HEK293 (cell line): Measurements from ENCODE around the gene CHST5.

Source experiments
- CTCF ChIA-PET: fragments of 350-600 bp; formaldehyde crosslinking; extraction: SDS; loops from one replicate; lab custom pipeline; 2021; ENCODE audit warnings: antibody characterized with exemption; lab: Yijun Ruan, JAX
- POLR2A ChIA-PET: fragments of 300-600 bp; formaldehyde crosslinking; extraction: SDS; loops from one replicate; lab custom pipeline; 2020; ENCODE audit warnings: antibody characterized with exemption, inconsistent platforms; lab: Yijun Ruan, JAX
- H3K27ac ChIP-seq: fragments of 200-500 bp; sonication (Bioruptor generic); 2 replicates; pipeline ENCODE4 v1.5.1; 2014; ENCODE audit warnings: low read depth, low read length, control low read depth, inconsistent platforms; ENCODE audit errors: extremely low read depth
- H3K36me3 ChIP-seq, 2 experiments: fragments of 200-500 bp in 1 of 2; sonication (Bioruptor generic) in 1 of 2; 1 replicate in 1 of 2; 2 replicates in 1 of 2; pipeline ENCODE4 v1.5.1; 2014 to 2017; ENCODE audit warnings: inconsistent platforms in 2 of 2, low read length in 2 of 2; ENCODE audit not compliant: control insufficient read depth in 2 of 2, insufficient read depth in 1 of 2
- H3K4me1 ChIP-seq: fragments of 200-500 bp; sonication (Bioruptor generic); 2 replicates; pipeline ENCODE4 v1.5.1; 2014; ENCODE audit warnings: mild to moderate bottlenecking, low read length, inconsistent platforms; ENCODE audit not compliant: control insufficient read depth, insufficient read depth
- H3K4me3 ChIP-seq: 2 replicates; pipeline ENCODE4 v1.5.1; 2011; ENCODE audit warnings: low read depth, mild to moderate bottlenecking, control low read depth, low read length, moderate library complexity
- H3K9me3 ChIP-seq: fragments of 200-500 bp; sonication (Bioruptor generic); 2 replicates; pipeline ENCODE4 v1.5.1; 2014; ENCODE audit warnings: low read depth, low read length, inconsistent platforms; ENCODE audit not compliant: control insufficient read depth, insufficient read depth
- SCRT2 ChIP-seq: fragments of 450-650 bp; formaldehyde crosslinking; IDR thresholded peaks from 2 replicates; pipeline ENCODE4 v1.5.1; 2016; ENCODE audit warnings: missing biosample characterization, missing genetic modification characterization
- ZBTB17 ChIP-seq: fragments of 450-650 bp; formaldehyde crosslinking; IDR thresholded peaks from 2 replicates; pipeline ENCODE4 v1.5.1; 2016; ENCODE audit warnings: missing biosample characterization, missing genetic modification characterization
- ZBTB8A ChIP-seq: fragments of 450-650 bp; formaldehyde crosslinking; IDR thresholded peaks from 2 replicates; pipeline ENCODE4 v1.5.1; 2016; ENCODE audit warnings: missing biosample characterization, missing genetic modification characterization
- ZNF335 ChIP-seq: fragments of 450-650 bp; formaldehyde crosslinking; conservative IDR thresholded peaks from 2 replicates; pipeline ENCODE4 v1.5.1; 2016; ENCODE audit warnings: missing biosample characterization, missing genetic modification characterization
- ZNF404 ChIP-seq: fragments of 450-650 bp; formaldehyde crosslinking; IDR thresholded peaks from 2 replicates; pipeline ENCODE4 v1.5.1; 2017; ENCODE audit warnings: missing biosample characterization, missing genetic modification characterization
- ZNF473 ChIP-seq: fragments of 450-650 bp; formaldehyde crosslinking; IDR thresholded peaks from 2 replicates; pipeline ENCODE4 v1.5.1; 2017; ENCODE audit warnings: missing biosample characterization, missing genetic modification characterization
- TF ChIP-seq, protein P1 (sequence below): fragments of 450-650 bp; formaldehyde crosslinking; IDR thresholded peaks from 2 replicates; pipeline ENCODE4 v1.5.1; 2017; ENCODE audit warnings: missing biosample characterization, mild to moderate bottlenecking, missing genetic modification characterization, moderate library complexity
- TF ChIP-seq, protein P2 (sequence below): fragments of 450-650 bp; formaldehyde crosslinking; IDR thresholded peaks from 2 replicates; pipeline ENCODE4 v1.5.1; 2017; ENCODE audit warnings: missing biosample characterization, missing genetic modification characterization
- TF ChIP-seq, protein P3 (sequence below): fragments of 450-650 bp; formaldehyde crosslinking; IDR thresholded peaks from 2 replicates; pipeline ENCODE4 v1.5.1; 2016; ENCODE audit warnings: missing biosample characterization, missing genetic modification characterization
- TF ChIP-seq, protein P4 (sequence below): fragments of 450-650 bp; formaldehyde crosslinking; IDR thresholded peaks from 2 replicates; pipeline ENCODE4 v1.5.1; 2017; ENCODE audit warnings: missing biosample characterization, missing genetic modification characterization
- TF ChIP-seq, protein P5 (sequence below): fragments of 450-650 bp; formaldehyde crosslinking; IDR thresholded peaks from 2 replicates; pipeline ENCODE4 v1.5.1; 2016; ENCODE audit warnings: missing biosample characterization, missing genetic modification characterization

Gene CHST5

DNA sequence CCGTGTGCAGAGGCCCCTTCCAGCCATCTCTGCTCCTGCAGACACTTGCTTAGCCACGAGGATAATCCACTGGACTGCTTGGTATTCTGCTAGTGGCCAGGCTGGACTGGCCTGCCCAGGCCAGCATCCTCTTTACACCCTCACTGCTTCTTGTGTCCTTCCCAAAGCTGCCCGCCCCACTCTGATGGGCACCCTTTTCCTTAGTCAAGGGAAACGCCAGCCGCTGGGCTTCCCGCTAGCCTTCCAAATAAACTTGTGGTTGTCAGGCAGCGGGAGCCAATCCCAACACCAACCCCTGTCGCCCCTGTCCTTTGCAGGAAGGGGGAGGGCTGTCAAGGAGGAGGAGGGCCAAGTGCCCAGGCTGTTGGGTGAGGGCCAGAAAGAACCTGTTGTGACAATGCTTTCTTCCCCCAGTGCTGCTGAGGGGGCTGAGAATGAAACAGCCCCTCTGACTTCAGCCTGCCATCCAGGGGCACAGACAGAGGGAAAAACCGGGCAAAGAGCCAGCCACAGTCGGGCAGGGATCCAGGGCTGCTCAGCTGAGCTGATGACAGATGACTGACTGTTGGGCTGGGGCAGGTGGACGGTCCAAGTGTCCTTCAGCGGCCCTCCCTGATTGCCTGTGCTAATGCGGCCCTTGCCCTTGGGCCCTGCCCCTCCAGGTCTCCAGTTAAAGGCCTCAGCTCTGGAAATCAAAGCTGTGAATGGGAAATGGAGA is 37.1 kb downstream of the CHST5 start (continued):
- TF ChIP-seq, protein P1, sequence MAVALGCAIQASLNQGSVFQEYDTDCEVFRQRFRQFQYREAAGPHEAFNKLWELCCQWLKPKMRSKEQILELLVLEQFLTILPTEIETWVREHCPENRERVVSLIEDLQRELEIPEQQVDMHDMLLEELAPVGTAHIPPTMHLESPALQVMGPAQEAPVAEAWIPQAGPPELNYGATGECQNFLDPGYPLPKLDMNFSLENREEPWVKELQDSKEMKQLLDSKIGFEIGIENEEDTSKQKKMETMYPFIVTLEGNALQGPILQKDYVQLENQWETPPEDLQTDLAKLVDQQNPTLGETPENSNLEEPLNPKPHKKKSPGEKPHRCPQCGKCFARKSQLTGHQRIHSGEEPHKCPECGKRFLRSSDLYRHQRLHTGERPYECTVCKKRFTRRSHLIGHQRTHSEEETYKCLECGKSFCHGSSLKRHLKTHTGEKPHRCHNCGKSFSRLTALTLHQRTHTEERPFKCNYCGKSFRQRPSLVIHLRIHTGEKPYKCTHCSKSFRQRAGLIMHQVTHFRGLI (tag by site-specific recombination): peak; percentile 78
- TF ChIP-seq ZBTB17 (tag by site-specific recombination): peak; percentile 56; the same call in 1 of the 2 replicates
- 0 out of 2 replicates have a peak, but pooled peaks have one; percentile 36 for TF ChIP-seq ZNF335
- peak; percentile 81 for TF ChIP-seq SCRT2 (tag by site-specific recombination)
- TF ChIP-seq, protein P2, sequence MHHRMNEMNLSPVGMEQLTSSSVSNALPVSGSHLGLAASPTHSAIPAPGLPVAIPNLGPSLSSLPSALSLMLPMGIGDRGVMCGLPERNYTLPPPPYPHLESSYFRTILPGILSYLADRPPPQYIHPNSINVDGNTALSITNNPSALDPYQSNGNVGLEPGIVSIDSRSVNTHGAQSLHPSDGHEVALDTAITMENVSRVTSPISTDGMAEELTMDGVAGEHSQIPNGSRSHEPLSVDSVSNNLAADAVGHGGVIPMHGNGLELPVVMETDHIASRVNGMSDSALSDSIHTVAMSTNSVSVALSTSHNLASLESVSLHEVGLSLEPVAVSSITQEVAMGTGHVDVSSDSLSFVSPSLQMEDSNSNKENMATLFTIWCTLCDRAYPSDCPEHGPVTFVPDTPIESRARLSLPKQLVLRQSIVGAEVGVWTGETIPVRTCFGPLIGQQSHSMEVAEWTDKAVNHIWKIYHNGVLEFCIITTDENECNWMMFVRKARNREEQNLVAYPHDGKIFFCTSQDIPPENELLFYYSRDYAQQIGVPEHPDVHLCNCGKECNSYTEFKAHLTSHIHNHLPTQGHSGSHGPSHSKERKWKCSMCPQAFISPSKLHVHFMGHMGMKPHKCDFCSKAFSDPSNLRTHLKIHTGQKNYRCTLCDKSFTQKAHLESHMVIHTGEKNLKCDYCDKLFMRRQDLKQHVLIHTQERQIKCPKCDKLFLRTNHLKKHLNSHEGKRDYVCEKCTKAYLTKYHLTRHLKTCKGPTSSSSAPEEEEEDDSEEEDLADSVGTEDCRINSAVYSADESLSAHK (tag by site-specific recombination): 0 out of 2 replicates have a peak, but pooled peaks have one; percentile 21
- peak; percentile 88 for TF ChIP-seq ZBTB8A
- TF ChIP-seq, protein P3, sequence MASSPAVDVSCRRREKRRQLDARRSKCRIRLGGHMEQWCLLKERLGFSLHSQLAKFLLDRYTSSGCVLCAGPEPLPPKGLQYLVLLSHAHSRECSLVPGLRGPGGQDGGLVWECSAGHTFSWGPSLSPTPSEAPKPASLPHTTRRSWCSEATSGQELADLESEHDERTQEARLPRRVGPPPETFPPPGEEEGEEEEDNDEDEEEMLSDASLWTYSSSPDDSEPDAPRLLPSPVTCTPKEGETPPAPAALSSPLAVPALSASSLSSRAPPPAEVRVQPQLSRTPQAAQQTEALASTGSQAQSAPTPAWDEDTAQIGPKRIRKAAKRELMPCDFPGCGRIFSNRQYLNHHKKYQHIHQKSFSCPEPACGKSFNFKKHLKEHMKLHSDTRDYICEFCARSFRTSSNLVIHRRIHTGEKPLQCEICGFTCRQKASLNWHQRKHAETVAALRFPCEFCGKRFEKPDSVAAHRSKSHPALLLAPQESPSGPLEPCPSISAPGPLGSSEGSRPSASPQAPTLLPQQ: peak; percentile 57; the same call in 1 of the 2 replicates

DNA sequence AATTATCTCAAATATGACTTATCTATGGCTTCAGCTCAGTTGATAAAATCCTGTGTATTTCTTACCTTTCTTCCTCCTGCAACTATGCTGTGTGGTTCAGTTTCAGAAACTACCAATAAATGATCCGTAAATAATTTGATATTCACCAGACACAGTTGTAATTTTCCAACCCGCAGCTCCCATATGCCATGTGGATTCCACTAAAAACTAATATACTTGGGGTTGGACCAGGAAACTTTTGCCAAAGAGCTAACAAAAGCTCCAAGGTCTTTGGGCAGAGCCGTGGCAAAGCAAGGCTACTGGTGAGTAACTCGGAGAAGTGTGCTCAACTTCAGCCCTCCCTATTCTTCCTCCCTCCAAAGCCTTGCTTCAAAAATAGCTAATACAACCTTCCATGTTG is 38.4 kb downstream of the CHST5 start:
- H3K4me3 ChIP-seq: no peak overlapping the region
- H3K27ac ChIP-seq: no peak overlapping the region
- H3K4me1 ChIP-seq: peaks cover 13% of the 10 kb centered on the region
- H3K36me3 ChIP-seq: no peaks in the 10 kb centered on the region
- TF ChIP-seq, protein P2 (tag by site-specific recombination): peak; percentile 37; the same call in 1 of the 2 replicates
- TF ChIP-seq, protein P4, sequence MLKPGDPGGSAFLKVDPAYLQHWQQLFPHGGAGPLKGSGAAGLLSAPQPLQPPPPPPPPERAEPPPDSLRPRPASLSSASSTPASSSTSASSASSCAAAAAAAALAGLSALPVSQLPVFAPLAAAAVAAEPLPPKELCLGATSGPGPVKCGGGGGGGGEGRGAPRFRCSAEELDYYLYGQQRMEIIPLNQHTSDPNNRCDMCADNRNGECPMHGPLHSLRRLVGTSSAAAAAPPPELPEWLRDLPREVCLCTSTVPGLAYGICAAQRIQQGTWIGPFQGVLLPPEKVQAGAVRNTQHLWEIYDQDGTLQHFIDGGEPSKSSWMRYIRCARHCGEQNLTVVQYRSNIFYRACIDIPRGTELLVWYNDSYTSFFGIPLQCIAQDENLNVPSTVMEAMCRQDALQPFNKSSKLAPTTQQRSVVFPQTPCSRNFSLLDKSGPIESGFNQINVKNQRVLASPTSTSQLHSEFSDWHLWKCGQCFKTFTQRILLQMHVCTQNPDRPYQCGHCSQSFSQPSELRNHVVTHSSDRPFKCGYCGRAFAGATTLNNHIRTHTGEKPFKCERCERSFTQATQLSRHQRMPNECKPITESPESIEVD: 0 out of 2 replicates have a peak, but pooled peaks have one; percentile 46
- no peak for TF ChIP-seq ZNF404 (tag by site-specific recombination)
- TF ChIP-seq ZNF473: no peak
- TF ChIP-seq, protein P5, sequence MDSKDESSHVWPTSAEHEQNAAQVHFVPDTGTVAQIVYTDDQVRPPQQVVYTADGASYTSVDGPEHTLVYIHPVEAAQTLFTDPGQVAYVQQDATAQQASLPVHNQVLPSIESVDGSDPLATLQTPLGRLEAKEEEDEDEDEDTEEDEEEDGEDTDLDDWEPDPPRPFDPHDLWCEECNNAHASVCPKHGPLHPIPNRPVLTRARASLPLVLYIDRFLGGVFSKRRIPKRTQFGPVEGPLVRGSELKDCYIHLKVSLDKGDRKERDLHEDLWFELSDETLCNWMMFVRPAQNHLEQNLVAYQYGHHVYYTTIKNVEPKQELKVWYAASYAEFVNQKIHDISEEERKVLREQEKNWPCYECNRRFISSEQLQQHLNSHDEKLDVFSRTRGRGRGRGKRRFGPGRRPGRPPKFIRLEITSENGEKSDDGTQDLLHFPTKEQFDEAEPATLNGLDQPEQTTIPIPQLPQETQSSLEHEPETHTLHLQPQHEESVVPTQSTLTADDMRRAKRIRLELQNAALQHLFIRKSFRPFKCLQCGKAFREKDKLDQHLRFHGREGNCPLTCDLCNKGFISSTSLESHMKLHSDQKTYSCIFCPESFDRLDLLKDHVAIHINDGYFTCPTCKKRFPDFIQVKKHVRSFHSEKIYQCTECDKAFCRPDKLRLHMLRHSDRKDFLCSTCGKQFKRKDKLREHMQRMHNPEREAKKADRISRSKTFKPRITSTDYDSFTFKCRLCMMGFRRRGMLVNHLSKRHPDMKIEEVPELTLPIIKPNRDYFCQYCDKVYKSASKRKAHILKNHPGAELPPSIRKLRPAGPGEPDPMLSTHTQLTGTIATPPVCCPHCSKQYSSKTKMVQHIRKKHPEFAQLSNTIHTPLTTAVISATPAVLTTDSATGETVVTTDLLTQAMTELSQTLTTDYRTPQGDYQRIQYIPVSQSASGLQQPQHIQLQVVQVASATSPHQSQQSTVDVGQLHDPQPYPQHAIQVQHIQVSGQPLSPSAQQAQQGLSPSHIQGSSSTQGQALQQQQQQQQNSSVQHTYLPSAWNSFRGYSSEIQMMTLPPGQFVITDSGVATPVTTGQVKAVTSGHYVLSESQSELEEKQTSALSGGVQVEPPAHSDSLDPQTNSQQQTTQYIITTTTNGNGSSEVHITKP (tag by site-specific recombination): peak; percentile 39; the same call in 1 of the 2 replicates
- H3K9me3 ChIP-seq: no peaks in the 10 kb centered on the region
- ChIA-PET POLR2A (interaction anchor here (0.9 to 1.3 kb wide), 3 partner anchors 8 to 20 kb away, joined by 3 to 6 read pairs (median 4); no protein-coding TSS in a partner anchor), CTCF (interaction anchor here (0.6 to 2.4 kb wide), 10 partner anchors 9 to 298 kb away, joined by 3 to 20 read pairs (median 4); no protein-coding TSS in a partner anchor)
